GM23338 (cell line): ENCODE data around the gene HERC2. TPM values are rescaled to one million over a fixed set of nuclear protein-coding genes. Genes with fewer than 3 reads are reported as not detected.

Experiments
- ATAC-seq: fragments of 200-7000 bp; cut with Tn5 transposase; 3 replicates; pipeline ENCODE4 v1.9.1; 2020
- DNase-seq: peaks from one replicate; pipeline ENCODE4 v3.0.0-alpha.2; 2015; ENCODE audit warnings: low spot score
- H2AFZ ChIP-seq: fragments of 200-600 bp; sonication (generic); 2 replicates; pipeline ENCODE4 v1.8.0; 2016; ENCODE audit warnings: antibody characterized with exemption, mild to moderate bottlenecking, moderate library complexity
- H3F3A ChIP-seq: fragments of 200-600 bp; sonication (generic); replicated peaks from 2 replicates; pipeline ENCODE4 v1.8.0; 2017; ENCODE audit warnings: antibody characterized with exemption, mixed run types, low read depth
- H3K27ac ChIP-seq: fragments of 200-600 bp; sonication (generic); 2 replicates; pipeline ENCODE4 v1.6.1; 2016; ENCODE audit warnings: low read depth
- H3K27me3 ChIP-seq: fragments of 200-600 bp; sonication (generic); 2 replicates; pipeline ENCODE4 v1.8.0; 2016; ENCODE audit warnings: mild to moderate bottlenecking, mixed run types, moderate library complexity; ENCODE audit not compliant: insufficient read depth
- H3K36me3 ChIP-seq: fragments of 200-600 bp; sonication (generic); 2 replicates; pipeline ENCODE4 v1.8.0; 2016; ENCODE audit warnings: mild to moderate bottlenecking; ENCODE audit not compliant: insufficient read depth
- H3K4me1 ChIP-seq: fragments of 200-600 bp; sonication (generic); 2 replicates; pipeline ENCODE4 v1.8.0; 2016; ENCODE audit warnings: mild to moderate bottlenecking, moderate library complexity; ENCODE audit not compliant: insufficient read depth
- H3K4me2 ChIP-seq: fragments of 200-600 bp; sonication (generic); 2 replicates; pipeline ENCODE4 v1.7.1; 2017; ENCODE audit warnings: mixed run types
- H3K4me3 ChIP-seq: fragments of 200-600 bp; sonication (generic); 2 replicates; pipeline ENCODE4 v1.6.1; 2016; ENCODE audit warnings: mixed run types
- H3K79me2 ChIP-seq: fragments of 200-600 bp; sonication (generic); replicated peaks from 2 replicates; pipeline ENCODE4 v1.8.0; 2017; ENCODE audit warnings: mild to moderate bottlenecking; ENCODE audit not compliant: insufficient read depth
- H3K9me2 ChIP-seq: fragments of 200-600 bp; sonication (generic); 2 replicates; pipeline ENCODE4 v1.8.0; 2017; ENCODE audit not compliant: insufficient read depth
- H4K20me1 ChIP-seq: fragments of 200-600 bp; sonication (generic); replicated peaks from 2 replicates; pipeline ENCODE4 v1.8.0; 2017; ENCODE audit warnings: mild to moderate bottlenecking; ENCODE audit not compliant: insufficient read depth
- H3K27ac Mint-ChIP-seq: 2 replicates; pipeline ENCODE4 v1.8.0; 2020; ENCODE audit warnings: inconsistent platforms, mild to moderate bottlenecking, moderate library complexity, mixed read lengths
- H3K27me3 Mint-ChIP-seq: 3 replicates; pipeline ENCODE4 v1.8.0; 2022; ENCODE audit warnings: low read depth, mild to moderate bottlenecking, moderate library complexity, mixed read lengths, inconsistent platforms; ENCODE audit not compliant: insufficient read depth, poor library complexity
- H3K36me3 Mint-ChIP-seq: 3 replicates; pipeline ENCODE4 v1.8.0; 2021; ENCODE audit warnings: low read depth, mild to moderate bottlenecking, inconsistent platforms, moderate library complexity, mixed read lengths
- H3K4me1 Mint-ChIP-seq: 3 replicates; pipeline ENCODE4 v1.8.0; 2020; ENCODE audit warnings: mild to moderate bottlenecking, inconsistent platforms, mixed read lengths
- H3K4me3 Mint-ChIP-seq: 3 replicates; pipeline ENCODE4 v1.8.0; 2021; ENCODE audit warnings: moderate library complexity, mild to moderate bottlenecking, inconsistent platforms, mixed read lengths
- H3K9me3 Mint-ChIP-seq: 3 replicates; pipeline ENCODE4 v1.8.0; 2020; ENCODE audit warnings: moderate library complexity, mild to moderate bottlenecking, inconsistent platforms, mixed read lengths
- CREB1 ChIP-seq: fragments of 250-450 bp; sonication (Bioruptor Pico); IDR thresholded peaks from 2 replicates; pipeline ENCODE4 v1.5.0; 2020; ENCODE audit warnings: low read depth, mild to moderate bottlenecking, moderate library complexity
- CTCF ChIP-seq, 2 experiments: fragments of 200-600 bp in 1 of 2; sonication (generic) in 1 of 2; conservative IDR thresholded peaks; 2 replicates each; pipeline versions ENCODE4 v1.5.1 to v1.6.1; 2016 to 2017; ENCODE audit warnings: antibody characterized with exemption in 2 of 2, low read depth in 2 of 2, mild to moderate bottlenecking in 2 of 2, moderate library complexity in 1 of 2
- ETS1 ChIP-seq: IDR thresholded peaks from 2 replicates; pipeline ENCODE4 v1.6.1; 2016; ENCODE audit warnings: antibody characterized with exemption
- EZH2phosphoT487 ChIP-seq: fragments of 200-600 bp; sonication (generic); IDR thresholded peaks from one replicate; pipeline ENCODE4 v1.8.1; 2018; ENCODE audit warnings: antibody characterized with exemption; ENCODE audit not compliant: unreplicated experiment
- JUNB ChIP-seq: IDR thresholded peaks from one replicate; pipeline ENCODE4 v1.6.1; 2016; ENCODE audit warnings: antibody characterized with exemption; ENCODE audit not compliant: unreplicated experiment
- REST ChIP-seq: IDR thresholded peaks from one replicate; pipeline ENCODE4 v1.6.1; 2018; ENCODE audit warnings: antibody characterized with exemption; ENCODE audit not compliant: unreplicated experiment
- STAT1 ChIP-seq: IDR thresholded peaks from one replicate; pipeline ENCODE4 v1.6.1; 2016; ENCODE audit warnings: antibody characterized with exemption; ENCODE audit not compliant: unreplicated experiment
- ZNF331 ChIP-seq: fragments of 250-450 bp; sonication (Bioruptor Pico); IDR thresholded peaks from 2 replicates; pipeline ENCODE4 v1.5.0; 2020; ENCODE audit warnings: low read depth, mild to moderate bottlenecking, moderate library complexity
- ZNF462 ChIP-seq: fragments of 250-450 bp; sonication (Bioruptor Pico); IDR thresholded peaks from 2 replicates; pipeline ENCODE4 v1.5.0; 2020; ENCODE audit warnings: mild to moderate bottlenecking, moderate library complexity
- polyA plus RNA-seq: library from polyadenylated mRNA; unstranded; fragments of >200 nt; fragmentation: Nextera tagmentation; extraction: Ambion mirVana; gene quantifications from 2 replicates; pipeline ENCODE4 v1.2.1, GENCODE V29; 2016
- total RNA-seq: library from RNA; depleted of rRNA; stranded (reverse); fragments of >200 nt; shearing (Covaris generic); gene quantifications from 2 replicates; pipeline ENCODE4 v1.2.3, GENCODE V29; 2014

The HERC2 gene
- total and polyA plus RNA-seq, 2 experiments from 2014 or later = 71.3 to 80.7 TPM

- no peak for TF ChIP-seq ZNF462 (CRISPR knock-in tag)
- TF ChIP-seq CREB1 (CRISPR knock-in tag) = no peak
- no peak for TF ChIP-seq EZH2phosphoT487
- no peak for TF ChIP-seq CTCF (conservative IDR thresholded peaks at IDR 0.05; ENCODE audit: low read depth in 2 of 2)
- no peak for TF ChIP-seq ZNF331 (CRISPR knock-in tag)
- TF ChIP-seq JUNB = no peak
Observed at GRCh38 chr15:28106294-28107110, 215.5 kb downstream of the HERC2 start (continued).

- peaks cover 4% of the 10 kb centered on the region; the same call in 1 of the 2 replicates for H3K4me1 ChIP-seq
- H3K79me2 ChIP-seq = no peaks in the 10 kb centered on the region
- no peaks in the 10 kb centered on the region for H3K36me3 ChIP-seq
- H3K4me2 ChIP-seq = no peak overlapping the region
- no peaks in the 10 kb centered on the region for H4K20me1 ChIP-seq
- Mint-ChIP-seq H3K4me1 (peaks cover 12% of the 10 kb centered on the region), H3K9me3 (peaks cover 4% of the 10 kb centered on the region; the same call in 1 of the 3 replicates), H3K27ac (no peak overlapping the region), H3K27me3 (peaks cover 57% of the 10 kb centered on the region), H3K36me3 (no peaks in the 10 kb centered on the region; the same call in 2 of the 3 replicates), H3K4me3 (peak overlapping the region; percentile 62)
- ATAC-seq (no peak), DNase-seq (no peak)
- H2AFZ ChIP-seq = no peak overlapping the region
- no peak overlapping the region for H3K4me3 ChIP-seq
- no peak overlapping the region for H3K27ac ChIP-seq
- H3F3A ChIP-seq = no peaks in the 10 kb centered on the region; the same call in 1 of the 2 replicates
- H3K27me3 ChIP-seq = peaks cover 45% of the 10 kb centered on the region
- H3K9me2 ChIP-seq = no peaks in the 10 kb centered on the region
- no peak for TF ChIP-seq REST
- no peak for TF ChIP-seq ETS1
- TF ChIP-seq ZNF331 (CRISPR knock-in tag) = no peak
- TF ChIP-seq STAT1 = no peak
Observed at GRCh38 chr15:28105793-28106192, 216.2 kb downstream of the HERC2 start.
